Panc1 (cell line): ENCODE results near the gene MYBPH. TPM values are rescaled to one million over a fixed set of nuclear protein-coding genes. Genes with fewer than 3 reads are reported as not detected.

Experiments used
- ATAC-seq: fragments of 200-7000 bp; cut with Tn5 transposase; 2 replicates; pipeline ENCODE4 v1.9.1; 2020; ENCODE audit warnings: mild to moderate bottlenecking, moderate library complexity
- BruUV-seq: library from RNA; stranded (reverse); fragments of 400-500 nt; replicated peaks from 2 replicates; lab custom pipeline; 2021; lab: Mats Ljungman, UMichigan
- CTCF ChIA-PET: fragments of 300-600 bp; sonication (Branson Sonifier 250); formaldehyde crosslinking; loops from one replicate; lab custom pipeline; 2022; ENCODE audit warnings: antibody characterized with exemption; lab: Charles Lee
- POLR2A ChIA-PET: fragments of 300-600 bp; sonication (Branson Sonifier 250); formaldehyde crosslinking; loops from one replicate; lab custom pipeline; 2022; ENCODE audit warnings: antibody characterized with exemption; lab: Charles Lee
- DNase-seq: peaks from one replicate; pipeline ENCODE4 v3.0.0-alpha.2; 2010; ENCODE audit warnings: low read depth, low spot score
- H3K27ac ChIP-seq: 2 replicates; pipeline ENCODE4 v1.5.1; 2011; ENCODE audit warnings: mild to moderate bottlenecking, low read length, inconsistent platforms
- H3K27me3 ChIP-seq: fragments of 200-500 bp; sonication (Bioruptor generic); 2 replicates; pipeline ENCODE4 v1.6.0; 2014; ENCODE audit warnings: low read length, inconsistent platforms; ENCODE audit not compliant: control insufficient read depth, insufficient read depth
- H3K36me3 ChIP-seq: fragments of 200-500 bp; sonication (Bioruptor generic); 2 replicates; pipeline ENCODE4 v1.5.1; 2014; ENCODE audit warnings: inconsistent platforms, mild to moderate bottlenecking, low read length, moderate library complexity; ENCODE audit not compliant: control insufficient read depth, insufficient read depth
- H3K4me1 ChIP-seq: 2 replicates; pipeline ENCODE4 v1.5.1; 2011; ENCODE audit warnings: inconsistent platforms, mild to moderate bottlenecking, low read length, moderate library complexity; ENCODE audit not compliant: control insufficient read depth, insufficient read depth
- H3K4me3 ChIP-seq, 2 experiments: 2 replicates each; pipeline ENCODE4 v1.5.1; 2011 to 2012; ENCODE audit warnings: low read depth in 2 of 2, low read length in 2 of 2, mild to moderate bottlenecking in 2 of 2, inconsistent platforms in 1 of 2, moderate library complexity in 1 of 2
- H3K9me3 ChIP-seq: fragments of 200-500 bp; sonication (Bioruptor generic); 2 replicates; pipeline ENCODE4 v1.5.1; 2014; ENCODE audit warnings: low read depth, mild to moderate bottlenecking, inconsistent platforms, low read length, moderate library complexity; ENCODE audit not compliant: control insufficient read depth, insufficient read depth
- POLR2AphosphoS5 ChIP-seq: IDR thresholded peaks from 2 replicates; pipeline ENCODE4 v1.6.1; 2012; ENCODE audit warnings: mild to moderate bottlenecking, low read depth, low read length, moderate library complexity
- SIN3A ChIP-seq: IDR thresholded peaks from 2 replicates; pipeline ENCODE4 v1.6.1; 2012; ENCODE audit warnings: low read depth, mild to moderate bottlenecking, low read length, moderate library complexity, borderline replicate concordance; ENCODE audit not compliant: insufficient read depth
- TCF7L2 ChIP-seq: IDR thresholded peaks from 2 replicates; pipeline ENCODE4 v1.6.1; 2011; ENCODE audit warnings: mild to moderate bottlenecking, low read depth, low read length, inconsistent platforms
- in situ Hi-C: cut with HindIII; loops from 2 replicates; pipeline ENCODE4 v1.10.0; 2016; ENCODE audit warnings: low sequenced_read_pairs, low pct_unique_long_range_greater_than_20kb
- intact Hi-C: fragments of 100-400 bp; cut with micrococcal nuclease; formaldehyde crosslinking; loops from one replicate; pipeline ENCODE4 v1.10.0; 2022; ENCODE audit not compliant: unreplicated experiment
- total RNA-seq: library from RNA; stranded (reverse); gene quantifications from one replicate; pipeline ENCODE4 v1.2.1, GENCODE V29; 2021; ENCODE audit not compliant: unreplicated experiment
- TF ChIP-seq, protein P1 (sequence below), 2 experiments: IDR thresholded peaks; 2 replicates each; pipeline ENCODE4 v1.6.1; 2011 to 2012; ENCODE audit warnings: low read depth in 2 of 2, control low read depth in 1 of 2, low read length in 1 of 2, mild to moderate bottlenecking in 1 of 2, moderate library complexity in 1 of 2; ENCODE audit not compliant: insufficient read depth in 1 of 2
- TF ChIP-seq, protein P2 (sequence below): fragments of 450-650 bp; IDR thresholded peaks from 2 replicates; pipeline ENCODE4 v1.5.1; 2017; ENCODE audit warnings: mild to moderate bottlenecking

Gene MYBPH
- total RNA-seq, 1 experiment from 2014 or later, result not detected

- ATAC-seq (no peak), DNase-seq (no peak)
- ChIA-PET CTCF (interaction anchor here (0.6 to 0.7 kb wide), 2 partner anchors 128 to 1565 kb away, joined by 3 to 4 read pairs; no protein-coding TSS in a partner anchor), POLR2A (no interaction called here)
- Histone ChIP-seq H3K4me3 (no peak overlapping the region), H3K27me3 (no peaks in the 10 kb centered on the region), H3K36me3 (no peaks in the 10 kb centered on the region), H3K9me3 (no peaks in the 10 kb centered on the region), H3K4me1 (no peaks in the 10 kb centered on the region; the same call in 1 of the 2 replicates), H3K27ac (no peak overlapping the region)
- no TSS peak for BruUV-seq
- in situ Hi-C loops, result no loop called here
- TF ChIP-seq SIN3A (no peak), POLR2AphosphoS5 (no peak), TCF7L2 (no peak)
- TF ChIP-seq, protein P1, sequence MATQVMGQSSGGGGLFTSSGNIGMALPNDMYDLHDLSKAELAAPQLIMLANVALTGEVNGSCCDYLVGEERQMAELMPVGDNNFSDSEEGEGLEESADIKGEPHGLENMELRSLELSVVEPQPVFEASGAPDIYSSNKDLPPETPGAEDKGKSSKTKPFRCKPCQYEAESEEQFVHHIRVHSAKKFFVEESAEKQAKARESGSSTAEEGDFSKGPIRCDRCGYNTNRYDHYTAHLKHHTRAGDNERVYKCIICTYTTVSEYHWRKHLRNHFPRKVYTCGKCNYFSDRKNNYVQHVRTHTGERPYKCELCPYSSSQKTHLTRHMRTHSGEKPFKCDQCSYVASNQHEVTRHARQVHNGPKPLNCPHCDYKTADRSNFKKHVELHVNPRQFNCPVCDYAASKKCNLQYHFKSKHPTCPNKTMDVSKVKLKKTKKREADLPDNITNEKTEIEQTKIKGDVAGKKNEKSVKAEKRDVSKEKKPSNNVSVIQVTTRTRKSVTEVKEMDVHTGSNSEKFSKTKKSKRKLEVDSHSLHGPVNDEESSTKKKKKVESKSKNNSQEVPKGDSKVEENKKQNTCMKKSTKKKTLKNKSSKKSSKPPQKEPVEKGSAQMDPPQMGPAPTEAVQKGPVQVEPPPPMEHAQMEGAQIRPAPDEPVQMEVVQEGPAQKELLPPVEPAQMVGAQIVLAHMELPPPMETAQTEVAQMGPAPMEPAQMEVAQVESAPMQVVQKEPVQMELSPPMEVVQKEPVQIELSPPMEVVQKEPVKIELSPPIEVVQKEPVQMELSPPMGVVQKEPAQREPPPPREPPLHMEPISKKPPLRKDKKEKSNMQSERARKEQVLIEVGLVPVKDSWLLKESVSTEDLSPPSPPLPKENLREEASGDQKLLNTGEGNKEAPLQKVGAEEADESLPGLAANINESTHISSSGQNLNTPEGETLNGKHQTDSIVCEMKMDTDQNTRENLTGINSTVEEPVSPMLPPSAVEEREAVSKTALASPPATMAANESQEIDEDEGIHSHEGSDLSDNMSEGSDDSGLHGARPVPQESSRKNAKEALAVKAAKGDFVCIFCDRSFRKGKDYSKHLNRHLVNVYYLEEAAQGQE (IDR thresholded peaks at IDR 0.05; ENCODE audit: insufficient read depth in 1 of 2, low read depth in 2 of 2, low read length in 1 of 2), result no peak
- TF ChIP-seq, protein P2, sequence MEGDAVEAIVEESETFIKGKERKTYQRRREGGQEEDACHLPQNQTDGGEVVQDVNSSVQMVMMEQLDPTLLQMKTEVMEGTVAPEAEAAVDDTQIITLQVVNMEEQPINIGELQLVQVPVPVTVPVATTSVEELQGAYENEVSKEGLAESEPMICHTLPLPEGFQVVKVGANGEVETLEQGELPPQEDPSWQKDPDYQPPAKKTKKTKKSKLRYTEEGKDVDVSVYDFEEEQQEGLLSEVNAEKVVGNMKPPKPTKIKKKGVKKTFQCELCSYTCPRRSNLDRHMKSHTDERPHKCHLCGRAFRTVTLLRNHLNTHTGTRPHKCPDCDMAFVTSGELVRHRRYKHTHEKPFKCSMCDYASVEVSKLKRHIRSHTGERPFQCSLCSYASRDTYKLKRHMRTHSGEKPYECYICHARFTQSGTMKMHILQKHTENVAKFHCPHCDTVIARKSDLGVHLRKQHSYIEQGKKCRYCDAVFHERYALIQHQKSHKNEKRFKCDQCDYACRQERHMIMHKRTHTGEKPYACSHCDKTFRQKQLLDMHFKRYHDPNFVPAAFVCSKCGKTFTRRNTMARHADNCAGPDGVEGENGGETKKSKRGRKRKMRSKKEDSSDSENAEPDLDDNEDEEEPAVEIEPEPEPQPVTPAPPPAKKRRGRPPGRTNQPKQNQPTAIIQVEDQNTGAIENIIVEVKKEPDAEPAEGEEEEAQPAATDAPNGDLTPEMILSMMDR, result no peak
- intact Hi-C loops, result no loop called here
Measured at GRCh38 chr1:203167026-203167912, 8.4 kb downstream of the MYBPH start.

DNA sequence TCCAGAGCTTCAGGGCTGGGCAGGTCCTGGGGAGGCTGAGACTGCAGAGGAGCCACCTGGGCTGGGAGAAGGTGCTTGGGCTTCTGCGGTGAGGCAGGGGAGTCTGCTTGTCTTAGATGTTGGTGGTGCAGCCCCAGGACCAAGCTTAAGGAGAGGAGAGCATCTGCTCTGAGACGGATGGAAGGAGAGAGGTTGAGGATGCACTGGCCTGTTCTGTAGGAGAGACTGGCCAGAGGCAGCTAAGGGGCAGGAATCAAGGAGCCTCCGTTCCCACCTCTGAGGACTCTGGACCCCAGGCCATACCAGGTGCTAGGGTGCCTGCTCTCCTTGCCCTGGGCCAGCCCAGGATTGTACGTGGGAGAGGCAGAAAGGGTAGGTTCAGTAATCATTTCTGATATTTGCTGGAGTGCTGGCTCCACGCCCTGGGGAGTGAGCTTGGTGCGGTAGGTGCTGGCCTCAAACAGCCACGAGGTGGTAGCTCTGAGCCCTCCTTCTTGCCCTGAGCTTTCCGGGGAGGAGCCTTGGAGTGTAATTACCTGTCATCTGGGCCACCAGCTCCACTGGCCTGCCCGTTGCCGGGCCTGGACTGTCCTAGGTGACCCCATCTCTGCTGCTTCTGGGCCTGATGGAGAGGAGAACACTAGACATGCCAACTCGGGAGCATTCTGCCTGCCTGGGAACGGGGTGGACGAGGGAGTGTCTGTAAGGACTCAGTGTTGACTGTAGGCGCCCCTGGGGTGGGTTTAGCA lies 9.3 kb downstream of the MYBPH start:
- DNase-seq (no peak), ATAC-seq (peak; percentile 62)
- no TSS peak for BruUV-seq
- no peak overlapping the region for H3K27ac ChIP-seq
- H3K27me3 ChIP-seq, result no peaks in the 10 kb centered on the region
- ChIA-PET POLR2A (interaction anchor here (0.7 kb wide), 1 partner anchor 323 kb away, joined by 3 read pairs; no protein-coding TSS in a partner anchor), CTCF (interaction anchor here (0.7 kb wide), 2 partner anchors 75 to 127 kb away, joined by 3 to 4 read pairs; no protein-coding TSS in a partner anchor)
- H3K36me3 ChIP-seq, result no peaks in the 10 kb centered on the region
- in situ Hi-C loops (no loop called here), intact Hi-C loops (no loop called here)
- no peak overlapping the region for H3K4me3 ChIP-seq
- H3K9me3 ChIP-seq, result no peaks in the 10 kb centered on the region
- TF ChIP-seq SIN3A (no peak), POLR2AphosphoS5 (no peak), TCF7L2 (no peak)
- TF ChIP-seq, protein P1 (IDR thresholded peaks at IDR 0.05; ENCODE audit: insufficient read depth in 1 of 2, low read depth in 2 of 2, low read length in 1 of 2), result no peak
- TF ChIP-seq, protein P2, result no peak; the same call in 1 of the 2 replicates
- no peaks in the 10 kb centered on the region; the same call in 1 of the 2 replicates for H3K4me1 ChIP-seq
